GM12873 (cell line): ENCODE measurements around the gene PPWD1.

ENCODE experiments used
- TF ChIP-seq, protein P1 (sequence below): IDR thresholded peaks from 2 replicates; pipeline ENCODE4 v1.5.1; 2012; ENCODE audit warnings: low read depth, mild to moderate bottlenecking, moderate library complexity, low read length, control low read depth; ENCODE audit not compliant: insufficient read depth; ENCODE audit errors: missing control alignments

Gene PPWD1

DNA sequence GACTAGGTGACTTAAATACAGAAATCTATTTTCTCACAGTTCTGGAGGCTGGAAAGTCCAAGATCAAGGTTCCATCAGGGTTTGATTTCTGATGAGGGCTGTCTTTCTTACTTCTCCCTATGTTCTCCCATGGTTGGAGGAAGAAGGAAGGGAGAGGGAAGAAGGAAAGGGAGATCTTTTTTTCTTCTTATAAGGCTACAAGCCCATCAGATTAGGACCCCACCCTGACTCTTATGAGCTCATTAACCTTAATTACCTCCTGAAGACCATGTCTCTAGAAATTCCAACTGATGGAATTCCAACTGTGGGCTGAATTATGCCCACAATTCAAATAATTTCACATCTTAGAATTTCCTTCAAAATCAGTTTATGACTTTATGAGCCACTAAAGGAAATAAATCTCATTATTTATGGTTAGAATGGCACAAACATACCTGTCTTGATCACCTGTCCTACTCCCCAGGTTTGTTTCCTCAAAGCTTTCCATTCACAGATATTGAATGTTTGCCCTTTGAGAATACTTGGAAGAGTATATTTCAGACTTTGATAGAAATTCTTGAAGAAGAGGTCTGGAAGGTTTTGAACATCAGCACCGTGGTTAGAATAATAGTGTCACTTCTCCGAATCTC is 7.6 kb downstream of the PPWD1 start:
- TF ChIP-seq, protein P1, sequence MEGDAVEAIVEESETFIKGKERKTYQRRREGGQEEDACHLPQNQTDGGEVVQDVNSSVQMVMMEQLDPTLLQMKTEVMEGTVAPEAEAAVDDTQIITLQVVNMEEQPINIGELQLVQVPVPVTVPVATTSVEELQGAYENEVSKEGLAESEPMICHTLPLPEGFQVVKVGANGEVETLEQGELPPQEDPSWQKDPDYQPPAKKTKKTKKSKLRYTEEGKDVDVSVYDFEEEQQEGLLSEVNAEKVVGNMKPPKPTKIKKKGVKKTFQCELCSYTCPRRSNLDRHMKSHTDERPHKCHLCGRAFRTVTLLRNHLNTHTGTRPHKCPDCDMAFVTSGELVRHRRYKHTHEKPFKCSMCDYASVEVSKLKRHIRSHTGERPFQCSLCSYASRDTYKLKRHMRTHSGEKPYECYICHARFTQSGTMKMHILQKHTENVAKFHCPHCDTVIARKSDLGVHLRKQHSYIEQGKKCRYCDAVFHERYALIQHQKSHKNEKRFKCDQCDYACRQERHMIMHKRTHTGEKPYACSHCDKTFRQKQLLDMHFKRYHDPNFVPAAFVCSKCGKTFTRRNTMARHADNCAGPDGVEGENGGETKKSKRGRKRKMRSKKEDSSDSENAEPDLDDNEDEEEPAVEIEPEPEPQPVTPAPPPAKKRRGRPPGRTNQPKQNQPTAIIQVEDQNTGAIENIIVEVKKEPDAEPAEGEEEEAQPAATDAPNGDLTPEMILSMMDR: no peak

DNA sequence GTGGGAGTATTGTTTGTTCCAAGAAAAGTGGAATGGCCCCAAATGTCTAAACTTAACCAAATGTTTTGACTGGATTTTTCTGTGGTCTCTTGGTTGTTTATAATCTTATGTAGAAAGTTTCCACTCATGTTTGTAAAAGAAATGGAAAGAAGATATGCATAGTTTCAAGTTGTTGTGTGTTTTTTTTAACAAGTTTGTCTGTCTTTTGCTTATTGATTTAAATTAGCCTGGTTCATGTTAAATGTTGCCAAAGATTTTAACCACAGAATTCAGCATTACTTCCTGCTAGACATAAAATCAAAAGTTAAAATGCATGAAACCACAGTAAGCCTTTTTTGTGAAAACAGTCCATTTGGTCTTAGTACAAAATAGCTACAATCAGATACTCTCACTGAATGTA is 14.0 kb downstream of the PPWD1 start:
- TF ChIP-seq, protein P1: no peak

DNA sequence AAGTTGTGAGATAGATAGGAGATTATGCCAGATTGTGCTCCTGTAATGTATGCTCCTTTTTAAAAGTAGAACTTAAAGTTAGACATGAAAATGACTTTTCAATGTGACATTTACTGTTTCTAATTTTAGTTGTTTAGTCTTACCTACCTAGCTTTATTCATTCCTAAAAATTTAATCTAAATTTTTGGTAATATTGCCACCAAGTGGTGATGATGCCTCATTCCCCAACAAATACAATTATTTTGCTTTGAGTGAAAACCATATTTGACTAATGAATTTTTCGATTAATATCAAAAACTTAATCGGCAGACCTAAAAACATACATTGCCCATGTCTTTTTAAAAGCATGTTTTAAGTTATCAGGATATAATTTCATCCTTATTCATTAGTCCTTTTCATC is 25.6 kb downstream of the PPWD1 start:
- TF ChIP-seq, protein P1: no peak

DNA sequence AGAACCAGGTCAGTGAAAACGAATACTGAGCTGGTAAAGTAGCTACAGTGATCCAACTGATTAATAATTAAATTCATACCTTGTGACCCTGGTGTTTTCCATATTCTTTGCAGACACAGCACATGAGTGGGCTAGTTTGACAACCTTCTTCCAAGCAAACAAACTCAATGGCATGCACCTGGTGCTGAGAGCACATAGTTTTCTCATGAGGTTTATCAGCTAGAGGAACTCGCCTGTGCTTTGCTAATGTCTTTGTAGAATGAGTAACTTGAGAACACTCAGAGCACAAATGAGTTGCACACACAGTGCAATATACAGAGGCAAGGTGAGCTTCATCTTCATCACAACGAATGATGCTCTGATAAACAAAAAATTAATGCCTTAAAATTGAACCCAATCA is 48.4 kb downstream of the PPWD1 start:
- TF ChIP-seq, protein P1: no peak

DNA sequence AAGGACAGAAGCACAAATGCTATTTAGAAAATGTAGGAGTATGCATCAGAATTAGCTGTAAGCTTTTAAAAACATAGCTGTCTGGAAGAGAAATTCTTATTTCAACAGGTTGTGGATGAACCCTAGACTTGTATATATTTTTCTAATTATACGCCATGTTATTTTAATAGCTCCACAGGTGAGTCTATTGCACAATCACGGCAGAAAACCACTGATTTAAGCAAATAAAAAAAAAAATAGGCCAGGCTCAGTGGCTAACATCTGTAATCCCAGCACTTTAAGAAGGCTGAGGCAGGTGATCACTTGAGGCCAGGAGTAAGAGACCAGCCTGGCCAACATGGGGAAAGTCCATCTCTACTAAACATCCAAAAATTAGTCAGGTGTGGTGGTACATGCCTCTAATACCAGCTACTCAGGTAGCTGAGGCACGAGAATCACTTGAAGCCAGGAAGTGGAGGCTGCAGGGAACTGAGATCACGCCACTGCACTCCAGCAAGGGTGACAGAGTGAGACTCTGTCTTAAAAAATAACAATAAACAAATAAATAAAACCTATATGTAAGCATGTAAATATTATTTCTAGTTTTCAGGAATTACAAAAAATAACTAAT is 49.3 kb downstream of the PPWD1 start:
- TF ChIP-seq, protein P1: no peak

DNA sequence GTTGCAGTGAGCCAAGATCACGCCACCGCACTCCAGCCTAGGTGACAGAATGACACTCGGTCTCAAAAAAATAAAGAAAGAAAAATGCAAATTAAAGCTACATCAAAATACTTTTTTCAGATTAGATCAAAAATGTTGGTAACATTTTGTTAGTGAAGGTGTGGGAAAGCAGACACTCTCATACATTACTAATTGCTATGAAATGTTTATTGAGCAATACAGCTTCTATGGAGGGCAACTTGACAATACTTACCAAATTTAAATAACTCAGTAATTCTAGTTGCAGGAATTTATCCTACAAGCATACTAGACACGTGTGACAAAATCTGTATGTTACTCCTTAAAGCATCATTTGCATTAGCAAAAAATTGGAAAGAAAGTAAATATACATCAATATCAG is 56.9 kb downstream of the PPWD1 start:
- TF ChIP-seq, protein P1: no peak

DNA sequence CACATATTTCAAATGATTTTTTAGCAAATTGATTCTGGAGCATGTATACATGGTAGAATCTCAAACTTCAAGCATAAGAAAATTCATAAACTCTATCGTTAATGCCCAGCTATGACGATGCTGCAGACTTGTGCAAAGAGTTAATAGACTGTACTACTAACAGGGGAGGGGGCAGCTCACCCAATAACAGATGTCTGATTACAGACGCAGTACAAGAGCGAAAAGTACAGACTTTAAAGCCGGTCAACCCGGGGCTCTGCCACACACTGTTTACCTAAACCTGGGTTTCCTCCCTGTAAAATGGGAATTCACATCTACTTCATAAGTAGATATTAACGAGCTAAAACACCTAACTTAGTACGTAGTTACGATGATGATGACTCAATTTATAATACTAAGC is 60.4 kb downstream of the PPWD1 start:
- TF ChIP-seq, protein P1: no peak
